Head of caudate nucleus (tissue), 42 donors: ENCODE results near the gene ING5.

Source experiments
- DNase-seq, 42 donors: peaks; one replicate each; pipeline versions ENCODE4 v3.0.0 to v3.0.0-alpha.2; 2020 to 2021; ENCODE audit warnings: mixed read lengths in 7 of 42
- intact Hi-C: fragments of 100-400 bp; cut with DNase I; formaldehyde crosslinking; loops from one replicate; pipeline ENCODE4 v1.15.0; 2022

ING5 gene

DNA sequence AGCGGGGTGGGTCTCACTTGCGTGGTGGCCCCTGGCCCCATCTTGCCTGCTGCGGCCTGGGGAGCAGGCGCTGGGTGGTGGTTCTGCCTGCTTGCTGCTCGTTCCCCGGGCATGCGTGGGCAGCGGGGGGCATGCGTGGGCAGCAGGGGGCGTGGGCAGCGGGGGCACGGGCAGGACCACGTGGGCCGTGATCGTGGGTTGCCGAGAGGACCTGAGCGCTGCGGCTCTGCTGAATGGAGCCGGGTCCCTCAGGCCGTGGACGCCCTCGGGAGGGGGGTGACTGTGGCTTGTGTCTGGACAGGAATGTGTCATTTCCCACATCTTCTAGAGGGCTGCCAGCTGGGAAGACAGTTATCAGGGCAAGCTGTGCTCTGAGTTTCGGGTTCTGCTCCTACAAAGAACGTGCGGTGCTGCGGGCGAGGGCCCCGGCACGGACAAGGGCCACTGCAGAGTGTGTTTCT, 66.4 kb downstream of the ING5 start:
- intact Hi-C loops, result no loop called here
- DNase-seq, result peak in 3 of 42 donors; percentile 5 to 46 (median 35)

DNA sequence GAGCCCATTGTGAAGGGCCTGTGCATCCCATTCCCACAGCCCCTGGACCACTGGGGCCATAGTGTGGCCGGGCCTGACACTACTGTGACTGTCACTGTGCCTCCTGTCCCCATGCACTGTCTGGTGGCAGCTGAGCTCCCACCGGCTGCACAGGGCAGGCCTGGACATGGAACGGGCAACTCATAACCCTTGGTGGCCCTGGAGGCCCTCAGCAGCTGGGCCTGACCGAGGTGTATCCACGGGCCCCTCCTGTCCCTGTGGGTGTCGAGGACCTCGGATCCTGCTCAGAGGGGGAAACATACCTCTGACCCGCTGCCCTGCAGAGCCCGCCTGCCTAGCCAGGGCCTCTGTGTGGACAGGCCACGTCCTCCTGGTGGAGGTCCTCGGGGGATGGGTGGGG, 67.0 kb downstream of the ING5 start:
- intact Hi-C loops, result no loop called here
- peak in 3 of 42 donors; percentile 6 to 34 (median 34) for DNase-seq

DNA sequence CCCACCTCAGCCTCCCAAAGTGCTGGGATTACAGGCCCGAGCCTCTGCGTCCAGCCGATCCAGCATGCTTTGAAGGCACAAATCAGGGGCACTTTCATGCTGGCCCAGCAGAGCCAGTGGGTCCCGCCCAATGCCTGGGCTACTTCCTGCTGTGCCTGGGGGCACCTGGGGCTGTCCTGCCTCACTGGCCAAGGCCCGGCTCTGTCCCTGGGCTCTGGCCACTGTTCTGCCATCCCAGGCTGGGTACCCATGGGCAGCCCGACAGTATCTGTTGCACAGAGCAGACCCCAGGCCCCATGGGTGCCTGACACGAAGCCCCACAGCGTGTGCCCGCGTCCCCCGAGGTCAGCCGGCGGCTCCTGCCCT, 68.0 kb downstream of the ING5 start:
- peak in 2 of 42 donors; percentile 3 to 23 for DNase-seq
- intact Hi-C loops, result no loop called here

DNA sequence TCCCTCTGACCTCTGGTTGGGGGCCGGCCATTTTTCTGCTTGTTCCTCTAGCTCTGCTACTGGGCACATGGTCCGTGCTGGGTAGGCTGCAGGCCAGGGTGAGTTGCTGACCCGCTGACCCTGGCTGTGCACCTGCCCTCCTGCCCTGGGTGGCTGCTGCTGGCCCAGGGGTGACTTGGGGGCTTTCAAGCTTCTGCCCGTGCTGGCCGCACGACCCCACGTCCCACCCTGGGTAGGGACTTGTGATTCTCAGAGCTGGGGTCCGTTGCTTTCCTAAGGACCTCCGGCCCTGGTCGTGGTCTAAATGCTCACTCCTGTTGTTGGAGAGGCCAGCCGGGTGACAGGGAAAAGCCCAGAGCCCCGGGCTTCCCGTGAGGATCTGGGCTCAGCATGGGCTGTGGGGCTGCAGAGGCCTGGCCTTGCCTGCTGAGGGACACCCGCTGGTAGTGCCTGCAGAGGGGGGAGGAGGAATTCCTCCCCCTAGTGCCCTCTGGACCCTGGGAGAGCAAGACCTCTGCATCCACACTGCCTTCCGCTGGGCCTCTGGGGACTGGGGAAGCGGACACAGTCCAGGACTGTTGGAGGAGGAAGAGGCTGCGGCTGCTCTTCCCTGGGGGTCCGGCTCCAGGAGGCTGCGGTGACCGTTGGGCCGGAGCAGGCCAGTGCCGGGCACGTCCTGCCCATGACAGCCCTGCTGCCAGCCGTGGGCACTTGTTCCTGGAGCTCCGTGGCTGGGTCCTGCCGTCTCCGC, 68.5 kb downstream of the ING5 start:
- intact Hi-C loops, result no loop called here
- DNase-seq, result peak in 3 of 42 donors; percentile 3 to 41 (median 19)

DNA sequence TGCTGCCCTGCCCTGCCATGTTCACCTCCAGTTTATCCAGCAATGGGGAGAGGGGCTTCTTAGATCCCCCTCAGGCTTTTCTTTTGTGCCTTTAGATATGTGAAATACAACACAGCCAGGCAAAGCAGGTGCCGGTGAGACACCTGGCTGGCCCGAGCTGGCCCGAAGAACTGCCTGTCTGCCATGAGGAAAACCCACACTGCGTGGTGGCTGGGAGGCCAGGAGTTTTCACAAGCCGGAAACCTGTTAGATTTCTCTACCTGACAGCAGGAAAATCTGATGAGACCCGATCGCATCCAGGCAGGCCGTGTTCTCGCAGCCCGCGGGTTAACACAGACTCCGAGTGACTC, 69.1 kb downstream of the ING5 start:
- no peak for DNase-seq
- intact Hi-C loops, result no loop called here

DNA sequence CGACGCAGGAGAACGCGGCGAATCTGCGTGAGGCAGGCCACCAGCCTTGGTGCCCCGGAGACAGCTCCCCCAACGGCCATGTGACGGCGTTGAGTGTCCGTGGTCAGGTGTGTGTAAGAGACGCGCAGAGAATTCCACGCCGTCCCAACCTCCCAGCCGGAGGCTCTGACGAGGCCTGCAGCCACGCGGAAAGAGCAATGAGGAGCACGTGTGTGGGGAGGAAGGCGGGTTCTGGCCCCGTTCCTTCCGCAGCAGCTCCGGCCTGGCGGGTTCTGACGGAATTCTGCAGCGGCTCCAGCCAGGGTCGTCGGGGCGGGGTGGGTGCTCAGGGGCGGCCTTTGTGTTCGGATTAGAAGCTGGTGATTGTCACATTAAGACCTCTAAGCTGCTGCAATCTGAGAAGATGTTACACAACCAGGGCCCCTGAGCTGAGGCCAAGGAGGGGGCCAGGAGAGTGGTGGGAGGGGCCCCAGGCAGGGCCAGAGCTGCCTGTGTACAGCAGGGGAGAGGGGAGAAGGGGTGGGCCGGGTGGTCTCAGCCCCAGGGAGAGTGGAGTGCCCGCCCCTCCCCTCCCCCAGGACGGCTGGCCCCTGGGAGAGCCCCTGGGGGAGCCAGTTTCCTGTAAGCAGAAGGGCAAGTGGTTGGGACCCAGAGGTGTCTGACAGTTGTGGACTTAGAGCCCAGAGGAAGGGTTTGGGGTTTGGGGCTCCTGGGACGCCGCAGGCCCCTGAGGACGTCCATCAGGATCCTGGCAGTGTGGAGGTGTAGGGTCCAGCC, 69.6 kb downstream of the ING5 start:
- peak in 8 of 42 donors; percentile 3 to 46 (median 19) for DNase-seq
- intact Hi-C loops, result no loop called here

DNA sequence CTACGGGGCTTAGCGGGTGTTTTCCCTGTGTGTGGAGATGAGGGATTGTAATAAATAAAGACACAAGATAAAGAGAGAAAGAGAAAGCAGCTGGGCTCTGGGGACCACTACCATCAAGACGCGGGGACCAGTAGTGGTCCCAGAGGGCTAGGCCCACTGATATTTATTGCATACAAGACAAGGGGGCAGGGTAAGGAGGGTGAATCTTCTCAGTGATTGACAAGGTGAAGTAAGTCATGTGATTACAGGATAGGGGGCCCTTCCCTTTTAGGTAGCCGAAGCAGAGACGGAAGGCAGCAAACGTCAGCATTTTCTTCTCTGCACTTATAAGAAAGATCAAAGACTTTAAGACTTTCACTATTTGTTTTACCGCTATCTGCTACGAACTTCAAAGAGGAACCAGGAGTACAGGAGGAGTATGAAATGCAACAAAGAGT, 70.2 kb downstream of the ING5 start:
- no peak for DNase-seq
- intact Hi-C loops, result no loop called here

DNA sequence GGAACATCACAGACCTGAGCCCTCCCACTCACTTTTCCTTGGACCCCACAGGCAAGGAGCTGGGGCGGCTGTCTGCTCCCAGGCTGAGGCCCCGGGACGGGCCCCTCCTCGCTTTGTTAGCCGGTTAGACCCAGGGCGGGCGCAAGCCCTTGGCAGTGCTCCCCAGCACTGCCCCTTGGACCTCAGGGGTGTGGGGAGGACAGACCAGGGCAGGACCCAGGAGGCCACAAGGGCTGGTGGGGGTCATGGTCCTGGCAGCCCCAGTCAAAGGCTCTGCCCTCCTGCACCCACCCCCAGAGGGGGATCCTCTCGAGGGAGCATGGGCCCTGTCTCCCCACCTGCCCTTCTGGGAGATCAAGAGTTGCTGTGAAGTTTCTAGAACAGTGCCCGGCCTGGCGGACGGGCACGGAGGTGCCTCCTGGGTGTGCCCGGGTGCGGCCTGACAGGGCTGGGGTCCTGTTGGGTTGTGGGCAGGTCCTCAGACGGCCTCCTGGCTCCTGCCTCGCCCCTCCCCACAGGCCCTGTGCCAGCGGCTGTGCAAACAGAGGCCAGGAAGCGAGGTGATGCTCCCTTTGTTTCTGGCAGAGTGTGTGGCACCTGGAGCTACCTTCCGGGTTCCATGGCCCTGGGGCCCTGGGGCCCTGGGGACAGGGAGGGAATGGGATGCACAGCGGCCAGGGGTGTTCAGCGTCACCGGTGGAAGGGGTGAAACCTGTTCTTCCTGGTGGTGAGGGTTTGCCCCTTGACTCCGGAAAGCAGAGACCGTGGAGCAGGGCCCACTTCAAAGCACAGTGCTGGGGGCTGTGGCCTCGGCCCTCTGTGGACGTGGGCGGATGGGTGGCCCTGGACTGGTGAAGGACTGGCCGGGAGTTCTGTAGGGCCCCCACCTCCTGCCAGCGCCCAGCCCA, 71.9 kb downstream of the ING5 start:
- intact Hi-C loops, result no loop called here
- DNase-seq, result peak in 7 of 42 donors; percentile 3 to 38 (median 16)

DNA sequence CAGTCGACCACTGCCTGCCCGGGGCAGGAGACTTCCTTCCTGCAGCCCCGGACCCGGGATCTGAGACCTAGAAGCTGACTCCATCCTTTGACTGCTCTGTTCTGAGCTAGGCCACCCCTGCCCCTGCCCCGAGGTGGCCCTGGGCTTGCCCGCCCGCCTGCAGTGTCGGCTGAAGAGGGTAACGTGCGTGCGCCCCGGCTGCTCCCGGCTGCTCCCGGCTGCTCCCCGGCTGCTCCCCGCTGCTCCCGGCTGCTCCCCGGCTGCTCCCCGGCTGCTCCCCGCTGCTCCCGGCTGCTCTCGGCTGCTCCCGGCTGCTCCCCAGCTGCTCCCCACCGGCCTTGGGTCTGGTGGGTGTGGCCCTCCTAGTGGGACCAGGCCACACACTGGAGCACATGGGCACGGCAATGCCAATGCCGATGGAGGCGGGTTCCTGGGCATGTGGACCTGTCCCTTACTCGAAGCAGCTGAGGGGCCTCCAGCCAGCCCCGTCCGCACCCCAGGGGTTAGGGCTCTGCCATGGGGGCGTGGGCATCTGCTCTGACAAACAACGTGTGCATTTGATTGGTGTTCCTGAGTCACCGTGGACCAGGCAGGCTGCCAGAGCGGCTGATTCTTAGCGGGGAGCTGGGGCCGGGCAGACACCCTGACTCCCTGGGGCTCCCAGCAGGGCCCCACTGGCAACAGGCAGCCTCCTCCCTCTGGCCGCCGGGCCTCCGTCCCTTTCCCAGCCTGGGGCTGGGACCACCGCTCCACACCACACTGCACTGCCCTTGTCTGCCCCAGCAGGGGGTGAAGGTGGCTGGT, 72.8 kb downstream of the ING5 start:
- DNase-seq, result peak in 6 of 42 donors; percentile 8 to 37 (median 18)
- intact Hi-C loops, result no loop called here

DNA sequence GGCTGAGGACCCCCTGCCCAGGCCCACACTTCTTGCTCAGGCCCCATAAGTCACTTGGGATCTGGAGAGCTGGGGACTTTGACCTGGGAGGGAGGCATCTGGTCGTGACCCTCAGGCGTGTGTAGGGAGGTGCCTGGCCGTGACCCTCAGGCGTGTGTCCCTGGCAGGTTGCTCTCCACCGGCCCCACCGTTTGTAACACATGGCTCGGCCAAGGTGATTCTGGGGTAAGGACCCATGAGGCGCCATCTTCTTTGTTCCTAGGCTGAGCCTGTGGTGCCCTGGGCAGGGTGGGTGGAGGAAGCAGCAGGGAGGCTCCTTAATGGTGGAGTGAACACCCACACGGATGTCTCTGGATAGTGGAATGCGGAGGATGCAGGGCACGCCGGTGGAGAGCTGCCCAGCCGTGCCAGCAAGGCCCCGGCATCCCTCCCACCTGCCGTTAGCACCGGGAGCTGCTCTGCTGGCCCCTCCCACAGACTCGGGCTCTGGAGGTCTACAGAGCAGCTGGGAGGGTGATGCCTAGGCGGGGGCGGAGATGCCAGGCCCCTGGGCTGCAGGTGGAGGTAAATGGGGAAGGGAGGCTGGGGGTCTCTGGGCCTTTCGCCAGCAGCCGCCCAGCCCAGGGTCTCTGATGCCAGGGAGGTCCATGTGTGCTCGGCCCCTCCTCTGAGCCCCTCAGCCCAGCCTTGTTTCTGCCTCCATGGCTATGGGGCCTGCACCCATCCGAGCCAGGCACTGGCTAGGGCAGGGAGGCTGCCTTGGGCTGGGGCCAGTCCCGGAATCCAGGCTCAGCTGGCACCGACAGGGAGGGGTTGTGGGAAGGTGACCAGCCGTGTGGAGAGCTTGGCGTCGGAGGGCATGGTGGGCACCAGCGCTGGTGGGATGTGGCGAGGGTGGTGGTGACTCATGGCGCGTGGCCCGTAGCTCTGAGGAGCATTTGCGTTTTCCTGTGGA, 73.7 kb downstream of the ING5 start:
- peak in 9 of 42 donors; percentile 7 to 38 (median 15) for DNase-seq
- intact Hi-C loops, result no loop called here

DNA sequence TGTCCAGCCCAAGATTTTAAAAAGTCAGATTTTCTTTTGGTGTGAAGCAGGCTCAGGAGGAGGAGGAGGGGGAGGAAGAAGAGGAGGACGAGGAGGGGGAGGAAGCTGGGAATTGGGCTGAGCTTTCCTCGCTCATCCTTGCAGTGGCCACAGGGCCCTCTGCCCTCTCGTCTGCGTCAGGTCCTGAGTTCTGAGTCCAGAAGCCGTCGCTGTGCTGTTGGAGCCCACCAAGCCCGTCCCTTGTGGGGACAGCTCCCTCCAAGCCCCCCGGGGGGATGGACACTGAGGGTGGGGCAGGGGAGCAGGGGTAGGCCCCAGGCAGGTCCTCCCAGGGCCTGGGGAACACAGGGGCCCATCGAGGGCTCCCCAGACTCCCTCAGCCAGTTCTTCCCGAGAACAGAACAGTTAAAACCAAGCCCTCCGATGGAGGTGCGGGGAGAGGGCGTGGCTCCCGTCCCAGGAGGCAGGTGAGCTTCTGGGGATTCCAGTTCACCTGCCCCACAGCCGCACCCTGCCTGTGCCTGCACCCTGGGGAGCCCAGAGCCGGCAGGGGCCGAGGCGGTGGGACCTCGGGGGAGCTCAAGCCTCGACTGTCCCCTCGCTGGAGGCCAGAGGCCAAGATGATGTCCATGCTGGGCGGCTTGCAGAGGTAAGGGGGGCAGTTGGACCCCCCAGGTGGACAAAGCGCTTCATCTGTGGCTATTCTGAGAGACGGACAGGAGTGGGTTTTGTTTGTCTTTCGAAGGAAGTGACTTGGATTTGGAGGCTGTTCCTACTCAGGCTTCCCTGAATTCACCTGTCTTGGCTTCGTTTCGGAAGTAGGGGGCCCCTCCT, 74.7 kb downstream of the ING5 start, which contains the start of gene GAL3ST2:
Gene GAL3ST2 (plus strand): TSS at position 487 of the 834 bp plus-strand sequence. CDS start 134 bp downstream, at position 621.
- DNase-seq, result peak in 7 of 42 donors; percentile 1 to 28 (median 5)
- intact Hi-C loops, result no loop called here

DNA sequence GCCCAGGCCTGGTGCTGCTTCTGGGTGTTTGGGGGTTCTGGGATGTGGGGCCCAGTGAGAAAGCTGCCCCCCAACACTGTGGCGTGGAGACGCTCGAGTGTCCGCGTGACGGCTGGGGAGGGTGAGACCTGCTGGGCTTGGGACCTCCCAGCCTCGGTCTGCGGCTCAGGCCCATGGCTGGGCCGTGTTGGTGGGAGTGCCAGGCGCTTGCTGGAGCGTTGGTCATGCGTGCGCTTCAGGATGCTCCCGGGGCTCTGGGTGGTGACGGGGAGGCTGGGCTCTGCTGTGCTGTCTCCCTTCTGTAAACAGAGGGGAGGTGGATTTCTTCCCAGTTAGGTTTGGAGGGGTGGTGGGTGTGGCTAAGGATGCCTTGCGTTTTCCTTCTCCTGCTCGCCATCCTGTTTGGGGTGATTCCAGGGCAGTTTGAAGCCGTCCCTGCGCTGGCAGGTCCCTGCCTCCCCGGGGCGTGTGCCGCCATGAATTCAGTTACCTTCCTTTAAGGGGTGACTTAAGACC, 75.4 kb downstream of the ING5 start:
- intact Hi-C loops, result no loop called here
- peak in 6 of 42 donors; percentile 3 to 28 (median 8) for DNase-seq

DNA sequence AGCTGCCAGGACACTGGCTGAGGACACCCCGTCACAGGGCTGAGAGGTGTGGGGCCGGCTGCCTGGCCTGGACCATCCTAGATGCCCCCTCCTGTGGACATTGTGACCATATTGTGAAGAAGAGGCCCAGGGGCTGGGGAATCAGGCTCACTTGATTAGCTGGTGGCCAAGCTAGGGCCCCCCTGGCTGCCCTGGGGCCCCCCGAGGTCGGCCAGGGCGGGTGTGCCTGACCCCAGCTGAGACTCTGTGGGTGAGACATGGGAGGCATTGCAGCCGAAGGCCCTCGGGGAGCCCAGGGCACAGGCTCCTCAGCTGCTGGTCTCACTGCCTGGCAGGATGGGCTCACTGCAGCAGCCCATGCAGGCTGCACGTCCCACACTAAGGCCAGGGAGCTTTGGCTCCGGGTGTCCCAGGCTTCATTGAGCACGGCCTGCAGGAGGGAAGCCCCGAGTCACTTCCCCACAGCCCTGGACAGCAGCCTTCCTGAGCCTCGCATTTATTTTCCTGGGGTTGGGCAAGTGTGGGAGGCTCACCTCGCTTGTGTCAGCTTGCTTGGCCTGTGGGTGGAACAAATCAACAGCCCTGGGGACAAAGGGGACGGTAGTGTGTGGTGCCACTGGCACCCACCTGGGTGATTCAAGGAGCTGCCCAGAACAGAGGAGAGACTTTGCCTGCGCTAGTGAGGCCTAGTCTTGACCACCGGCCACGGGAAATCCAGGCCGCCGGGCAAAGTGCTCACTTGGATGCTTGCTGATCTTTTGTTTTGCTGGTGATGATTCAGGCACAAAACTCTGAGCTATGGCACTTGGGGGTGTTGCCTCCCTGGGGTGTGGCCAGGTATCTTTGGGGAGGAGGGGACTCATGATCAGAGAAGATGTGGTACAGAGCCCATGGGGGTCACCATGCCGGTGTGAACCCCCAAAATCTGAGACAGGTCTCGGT, 76.1 kb downstream of the ING5 start:
- intact Hi-C loops, result no loop called here
- DNase-seq, result peak in 6 of 42 donors; percentile 1 to 27 (median 13)
